Tibial artery (tissue), 4 donors: Measurements from ENCODE around the gene DAPK2.

ENCODE experiments used
- DNase-seq, 2 donors: peaks; one replicate each; pipeline ENCODE4 v3.0.0-alpha.2; 2019
- H3K27ac ChIP-seq, 2 donors: fragments of 200-600 bp; sonication (generic) in 1 of 2; 1 replicate in 1 of 2; 2 replicates in 1 of 2; pipeline ENCODE4 v1.5.1; 2018 to 2019; ENCODE audit warnings: mild to moderate bottlenecking in 1 of 2
- H3K27me3 ChIP-seq, 2 donors: fragments of 200-600 bp; sonication (generic) in 1 of 2; one replicate each; pipeline versions ENCODE4 v1.5.1 to v1.6.0; 2016 to 2019
- H3K36me3 ChIP-seq, 3 donors: fragments of 200-600 bp; sonication (generic) in 2 of 3; one replicate each; pipeline ENCODE4 v1.5.1; 2016 to 2019; ENCODE audit warnings: mild to moderate bottlenecking in 2 of 3
- H3K4me1 ChIP-seq, 4 donors: fragments of 200-600 bp; sonication (generic) in 2 of 4; 1 replicate in 3 of 4; 2 replicates in 1 of 4; pipeline ENCODE4 v1.5.1; 2016 to 2019
- H3K4me3 ChIP-seq, 2 donors: fragments of 200-600 bp; sonication (generic) in 1 of 2; 1 replicate in 1 of 2; 2 replicates in 1 of 2; pipeline ENCODE4 v1.5.1; 2018 to 2019; ENCODE audit warnings: mild to moderate bottlenecking in 2 of 2
- H3K9me3 ChIP-seq, 3 donors: fragments of 200-600 bp; sonication (generic) in 1 of 3; one replicate each; pipeline ENCODE4 v1.5.1; 2016 to 2019
- CTCF ChIP-seq, 2 experiments: fragments of 200-600 bp in 1 of 2; fragments of 450-650 bp in 1 of 2; IDR thresholded peaks; one replicate each; pipeline ENCODE4 v1.5.1; 2017 to 2019; ENCODE audit warnings: antibody characterized with exemption in 2 of 2, mild to moderate bottlenecking in 1 of 2, moderate library complexity in 1 of 2
- intact Hi-C: fragments of 100-400 bp; cut with DNase I; formaldehyde crosslinking; loops from one replicate; pipeline ENCODE4 v1.15.0; 2023; ENCODE audit warnings: low total_unique reads

Gene DAPK2

GRCh38 chr15:64019764-64020163, 26.5 kb downstream of the DAPK2 start:
- no peak overlapping the region for H3K4me3 ChIP-seq
- no peak overlapping the region for H3K27ac ChIP-seq
- TF ChIP-seq CTCF (IDR thresholded peaks at IDR 0.05): no peak
- H3K36me3 ChIP-seq: no peaks in the 10 kb centered on the region
- no peaks in the 10 kb centered on the region for H3K27me3 ChIP-seq
- no peaks in the 10 kb centered on the region for H3K9me3 ChIP-seq
- DNase-seq: no peak
- peaks cover 0 to 21% (median 0%) of the 10 kb centered on the region in 4 donors for H3K4me1 ChIP-seq
- intact Hi-C loops: no loop called here

- Histone ChIP-seq H3K27ac (no peak overlapping the region), H3K4me1 (peaks cover 0 to 21% (median 0%) of the 10 kb centered on the region in 4 donors), H3K4me3 (no peak overlapping the region), H3K36me3 (no peaks in the 10 kb centered on the region), H3K9me3 (no peaks in the 10 kb centered on the region), H3K27me3 (no peaks in the 10 kb centered on the region)
- DNase-seq: no peak
- intact Hi-C loops: no loop called here
- TF ChIP-seq CTCF (IDR thresholded peaks at IDR 0.05): no peak
Observed at GRCh38 chr15:64017591-64018163, 28.6 kb downstream of the DAPK2 start.

GRCh38 chr15:64017082-64017588, 29.1 kb downstream of the DAPK2 start:
- no peaks in the 10 kb centered on the region for H3K36me3 ChIP-seq
- DNase-seq: no peak
- no peaks in the 10 kb centered on the region for H3K27me3 ChIP-seq
- H3K4me1 ChIP-seq: peaks cover 0 to 21% (median 0%) of the 10 kb centered on the region in 4 donors
- H3K4me3 ChIP-seq: no peak overlapping the region
- no peaks in the 10 kb centered on the region for H3K9me3 ChIP-seq
- TF ChIP-seq CTCF (IDR thresholded peaks at IDR 0.05): no peak
- no peak overlapping the region for H3K27ac ChIP-seq
- intact Hi-C loops: no loop called here

GRCh38 chr15:64016257-64016656, 30.0 kb downstream of the DAPK2 start:
- intact Hi-C loops: no loop called here
- no peaks in the 10 kb centered on the region for H3K9me3 ChIP-seq
- no peak overlapping the region for H3K4me3 ChIP-seq
- DNase-seq: no peak
- H3K36me3 ChIP-seq: no peaks in the 10 kb centered on the region
- H3K4me1 ChIP-seq: peaks cover 0 to 21% (median 0%) of the 10 kb centered on the region in 4 donors
- H3K27me3 ChIP-seq: no peaks in the 10 kb centered on the region
- no peak overlapping the region for H3K27ac ChIP-seq
- TF ChIP-seq CTCF (IDR thresholded peaks at IDR 0.05): no peak

GRCh38 chr15:64014995-64015394, 31.3 kb downstream of the DAPK2 start:
- intact Hi-C loops: no loop called here
- H3K9me3 ChIP-seq: no peaks in the 10 kb centered on the region
- no peak for DNase-seq
- H3K27ac ChIP-seq: no peak overlapping the region
- H3K4me1 ChIP-seq: peaks cover 0 to 28% (median 0%) of the 10 kb centered on the region in 4 donors
- TF ChIP-seq CTCF (IDR thresholded peaks at IDR 0.05): no peak
- no peak overlapping the region for H3K4me3 ChIP-seq
- H3K36me3 ChIP-seq: no peaks in the 10 kb centered on the region
- no peaks in the 10 kb centered on the region for H3K27me3 ChIP-seq
